ENCODE measurements around the gene FAM240B.

DNA sequence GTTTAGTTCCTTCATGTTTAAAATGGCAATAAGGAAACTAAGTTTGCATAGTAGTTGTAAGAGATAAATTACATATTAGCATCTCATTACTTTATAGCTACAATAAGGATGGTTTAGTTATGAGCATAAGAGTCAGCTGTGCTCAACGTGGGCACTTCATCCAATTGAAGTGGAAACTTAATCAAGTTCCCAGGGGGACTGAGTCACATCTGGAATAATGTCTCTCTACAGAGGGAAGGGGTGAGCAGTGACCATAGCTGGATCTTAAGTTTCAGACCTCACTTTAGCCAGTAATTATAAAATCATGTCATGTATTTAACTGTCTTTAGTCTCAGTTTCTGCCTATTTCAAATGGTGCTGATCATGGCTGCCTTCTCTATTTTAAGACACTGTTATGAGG is 36.8 kb upstream of the FAM240B start:
- TF ChIP-seq, protein P1, sequence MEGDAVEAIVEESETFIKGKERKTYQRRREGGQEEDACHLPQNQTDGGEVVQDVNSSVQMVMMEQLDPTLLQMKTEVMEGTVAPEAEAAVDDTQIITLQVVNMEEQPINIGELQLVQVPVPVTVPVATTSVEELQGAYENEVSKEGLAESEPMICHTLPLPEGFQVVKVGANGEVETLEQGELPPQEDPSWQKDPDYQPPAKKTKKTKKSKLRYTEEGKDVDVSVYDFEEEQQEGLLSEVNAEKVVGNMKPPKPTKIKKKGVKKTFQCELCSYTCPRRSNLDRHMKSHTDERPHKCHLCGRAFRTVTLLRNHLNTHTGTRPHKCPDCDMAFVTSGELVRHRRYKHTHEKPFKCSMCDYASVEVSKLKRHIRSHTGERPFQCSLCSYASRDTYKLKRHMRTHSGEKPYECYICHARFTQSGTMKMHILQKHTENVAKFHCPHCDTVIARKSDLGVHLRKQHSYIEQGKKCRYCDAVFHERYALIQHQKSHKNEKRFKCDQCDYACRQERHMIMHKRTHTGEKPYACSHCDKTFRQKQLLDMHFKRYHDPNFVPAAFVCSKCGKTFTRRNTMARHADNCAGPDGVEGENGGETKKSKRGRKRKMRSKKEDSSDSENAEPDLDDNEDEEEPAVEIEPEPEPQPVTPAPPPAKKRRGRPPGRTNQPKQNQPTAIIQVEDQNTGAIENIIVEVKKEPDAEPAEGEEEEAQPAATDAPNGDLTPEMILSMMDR (IDR thresholded peaks at IDR 0.05 in 8 of 11, conservative IDR thresholded peaks at IDR 0.05 in 3 of 11), result no peak
- no peak for TF ChIP-seq POLR2AphosphoS5 (IDR thresholded peaks at IDR 0.05)

All from spleen (tissue), 7 donors.